HEK293 (cell line): ENCODE results near the gene OR2S2.

ENCODE experiments used
- CTCF ChIA-PET: fragments of 350-600 bp; formaldehyde crosslinking; extraction: SDS; loops from one replicate; lab custom pipeline; 2021; ENCODE audit warnings: antibody characterized with exemption; lab: Yijun Ruan, JAX
- POLR2A ChIA-PET: fragments of 300-600 bp; formaldehyde crosslinking; extraction: SDS; loops from one replicate; lab custom pipeline; 2020; ENCODE audit warnings: antibody characterized with exemption, inconsistent platforms; lab: Yijun Ruan, JAX
- H3K27ac ChIP-seq: fragments of 200-500 bp; sonication (Bioruptor generic); 2 replicates; pipeline ENCODE4 v1.5.1; 2014; ENCODE audit warnings: low read depth, low read length, control low read depth, inconsistent platforms; ENCODE audit errors: extremely low read depth
- H3K36me3 ChIP-seq, 2 experiments: fragments of 200-500 bp in 1 of 2; sonication (Bioruptor generic) in 1 of 2; 1 replicate in 1 of 2; 2 replicates in 1 of 2; pipeline ENCODE4 v1.5.1; 2014 to 2017; ENCODE audit warnings: inconsistent platforms in 2 of 2, low read length in 2 of 2; ENCODE audit not compliant: control insufficient read depth in 2 of 2, insufficient read depth in 1 of 2
- H3K4me1 ChIP-seq: fragments of 200-500 bp; sonication (Bioruptor generic); 2 replicates; pipeline ENCODE4 v1.5.1; 2014; ENCODE audit warnings: mild to moderate bottlenecking, low read length, inconsistent platforms; ENCODE audit not compliant: control insufficient read depth, insufficient read depth
- H3K4me3 ChIP-seq: 2 replicates; pipeline ENCODE4 v1.5.1; 2011; ENCODE audit warnings: low read depth, mild to moderate bottlenecking, control low read depth, low read length, moderate library complexity
- H3K9me3 ChIP-seq: fragments of 200-500 bp; sonication (Bioruptor generic); 2 replicates; pipeline ENCODE4 v1.5.1; 2014; ENCODE audit warnings: low read depth, low read length, inconsistent platforms; ENCODE audit not compliant: control insufficient read depth, insufficient read depth
- ZFHX2 ChIP-seq: fragments of 450-650 bp; formaldehyde crosslinking; conservative IDR thresholded peaks from 2 replicates; pipeline ENCODE4 v1.5.1; 2016; ENCODE audit warnings: missing biosample characterization, missing genetic modification characterization
- ZNF23 ChIP-seq: fragments of 450-650 bp; formaldehyde crosslinking; IDR thresholded peaks from 2 replicates; pipeline ENCODE4 v1.5.1; 2016; ENCODE audit warnings: missing biosample characterization, missing genetic modification characterization, borderline replicate concordance
- ZNF266 ChIP-seq: fragments of 450-650 bp; formaldehyde crosslinking; IDR thresholded peaks from 2 replicates; pipeline ENCODE4 v1.5.1; 2016; ENCODE audit warnings: missing biosample characterization, missing genetic modification characterization, low read depth
- ZNF426 ChIP-seq: fragments of 450-650 bp; formaldehyde crosslinking; IDR thresholded peaks from 2 replicates; pipeline ENCODE4 v1.5.1; 2017; ENCODE audit warnings: missing biosample characterization, missing genetic modification characterization, mild to moderate bottlenecking, inconsistent platforms, moderate library complexity
- ZNF433 ChIP-seq: fragments of 450-650 bp; formaldehyde crosslinking; IDR thresholded peaks from 2 replicates; pipeline ENCODE4 v1.5.1; 2016; ENCODE audit warnings: missing biosample characterization, missing genetic modification characterization, low read depth
- ZNF530 ChIP-seq: fragments of 450-650 bp; formaldehyde crosslinking; IDR thresholded peaks from 2 replicates; pipeline ENCODE4 v1.5.1; 2016; ENCODE audit warnings: low read depth, missing biosample characterization, missing genetic modification characterization
- ZNF549 ChIP-seq: fragments of 450-650 bp; IDR thresholded peaks from 2 replicates; pipeline ENCODE4 v1.5.1; 2018; ENCODE audit warnings: missing biosample characterization, missing genetic modification characterization, mild to moderate bottlenecking, inconsistent platforms, moderate library complexity
- ZNF596 ChIP-seq: fragments of 450-650 bp; IDR thresholded peaks from 2 replicates; pipeline ENCODE4 v1.5.0; 2018; ENCODE audit warnings: missing biosample characterization, mild to moderate bottlenecking, missing genetic modification characterization, moderate library complexity
- ZNF660 ChIP-seq: fragments of 450-650 bp; IDR thresholded peaks from 2 replicates; pipeline ENCODE4 v1.5.1; 2018; ENCODE audit warnings: missing biosample characterization, mild to moderate bottlenecking, missing genetic modification characterization
- ZNF792 ChIP-seq: fragments of 450-650 bp; formaldehyde crosslinking; IDR thresholded peaks from 2 replicates; pipeline ENCODE4 v1.5.1; 2016; ENCODE audit warnings: missing biosample characterization, missing genetic modification characterization
- TF ChIP-seq, protein P1 (sequence below): fragments of 450-650 bp; formaldehyde crosslinking; IDR thresholded peaks from 2 replicates; pipeline ENCODE4 v1.5.1; 2016; ENCODE audit warnings: missing biosample characterization, missing genetic modification characterization
- TF ChIP-seq, protein P2 (sequence below): fragments of 450-650 bp; IDR thresholded peaks from 2 replicates; pipeline ENCODE4 v1.5.1; 2018; ENCODE audit warnings: missing biosample characterization, mild to moderate bottlenecking, missing genetic modification characterization
- TF ChIP-seq, protein P3 (sequence below): fragments of 450-650 bp; formaldehyde crosslinking; IDR thresholded peaks from 2 replicates; pipeline ENCODE4 v1.5.1; 2016; ENCODE audit warnings: missing biosample characterization, missing genetic modification characterization
- TF ChIP-seq, protein P4 (sequence below): fragments of 450-650 bp; formaldehyde crosslinking; IDR thresholded peaks from 2 replicates; pipeline ENCODE4 v1.5.1; 2017; ENCODE audit warnings: missing biosample characterization, mild to moderate bottlenecking, missing genetic modification characterization, moderate library complexity
- TF ChIP-seq, protein P5 (sequence below): fragments of 450-650 bp; formaldehyde crosslinking; IDR thresholded peaks from 2 replicates; pipeline ENCODE4 v1.5.1; 2016; ENCODE audit warnings: missing biosample characterization, missing genetic modification characterization
- TF ChIP-seq, protein P6 (sequence below): fragments of 450-650 bp; formaldehyde crosslinking; optimal IDR thresholded peaks from 2 replicates; pipeline ENCODE3; 2016; ENCODE audit warnings: missing biosample characterization, mild to moderate bottlenecking, missing genetic modification characterization
- TF ChIP-seq, protein P7 (sequence below): fragments of 450-650 bp; formaldehyde crosslinking; IDR thresholded peaks from 2 replicates; pipeline ENCODE4 v1.5.1; 2016; ENCODE audit warnings: missing biosample characterization, missing genetic modification characterization

Gene OR2S2

DNA sequence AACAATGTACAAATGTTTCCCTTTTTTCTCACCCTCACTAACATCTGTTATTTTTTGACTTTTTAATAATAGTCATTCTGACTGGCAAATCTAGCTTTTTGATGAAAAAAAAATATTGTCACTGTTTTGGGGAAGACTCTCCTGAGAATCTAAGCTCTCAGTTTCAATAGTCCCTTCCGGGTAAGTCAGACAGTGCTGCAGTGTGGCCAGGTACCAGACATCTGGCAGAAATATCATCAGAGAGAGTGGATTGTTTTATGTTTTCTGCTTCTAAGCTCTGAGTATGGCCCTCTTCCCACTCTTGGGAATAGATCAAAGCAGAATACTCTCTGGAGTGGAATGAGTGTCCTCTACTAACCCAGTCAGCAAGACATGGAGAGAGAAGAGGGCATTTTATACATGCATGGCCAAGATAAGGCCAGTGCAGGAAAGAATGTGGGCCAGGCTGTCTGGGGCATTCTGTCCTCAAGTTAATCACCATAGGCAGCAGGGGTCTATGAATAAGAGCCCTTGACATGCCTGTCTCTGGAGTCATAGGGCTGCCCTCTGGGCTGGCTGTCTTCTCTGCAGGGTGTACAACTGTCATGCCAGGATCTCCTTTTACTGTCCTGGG is 38.5 kb upstream of the OR2S2 start (continued):
- TF ChIP-seq, protein P1, sequence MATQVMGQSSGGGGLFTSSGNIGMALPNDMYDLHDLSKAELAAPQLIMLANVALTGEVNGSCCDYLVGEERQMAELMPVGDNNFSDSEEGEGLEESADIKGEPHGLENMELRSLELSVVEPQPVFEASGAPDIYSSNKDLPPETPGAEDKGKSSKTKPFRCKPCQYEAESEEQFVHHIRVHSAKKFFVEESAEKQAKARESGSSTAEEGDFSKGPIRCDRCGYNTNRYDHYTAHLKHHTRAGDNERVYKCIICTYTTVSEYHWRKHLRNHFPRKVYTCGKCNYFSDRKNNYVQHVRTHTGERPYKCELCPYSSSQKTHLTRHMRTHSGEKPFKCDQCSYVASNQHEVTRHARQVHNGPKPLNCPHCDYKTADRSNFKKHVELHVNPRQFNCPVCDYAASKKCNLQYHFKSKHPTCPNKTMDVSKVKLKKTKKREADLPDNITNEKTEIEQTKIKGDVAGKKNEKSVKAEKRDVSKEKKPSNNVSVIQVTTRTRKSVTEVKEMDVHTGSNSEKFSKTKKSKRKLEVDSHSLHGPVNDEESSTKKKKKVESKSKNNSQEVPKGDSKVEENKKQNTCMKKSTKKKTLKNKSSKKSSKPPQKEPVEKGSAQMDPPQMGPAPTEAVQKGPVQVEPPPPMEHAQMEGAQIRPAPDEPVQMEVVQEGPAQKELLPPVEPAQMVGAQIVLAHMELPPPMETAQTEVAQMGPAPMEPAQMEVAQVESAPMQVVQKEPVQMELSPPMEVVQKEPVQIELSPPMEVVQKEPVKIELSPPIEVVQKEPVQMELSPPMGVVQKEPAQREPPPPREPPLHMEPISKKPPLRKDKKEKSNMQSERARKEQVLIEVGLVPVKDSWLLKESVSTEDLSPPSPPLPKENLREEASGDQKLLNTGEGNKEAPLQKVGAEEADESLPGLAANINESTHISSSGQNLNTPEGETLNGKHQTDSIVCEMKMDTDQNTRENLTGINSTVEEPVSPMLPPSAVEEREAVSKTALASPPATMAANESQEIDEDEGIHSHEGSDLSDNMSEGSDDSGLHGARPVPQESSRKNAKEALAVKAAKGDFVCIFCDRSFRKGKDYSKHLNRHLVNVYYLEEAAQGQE (tag by site-specific recombination): no peak

DNA sequence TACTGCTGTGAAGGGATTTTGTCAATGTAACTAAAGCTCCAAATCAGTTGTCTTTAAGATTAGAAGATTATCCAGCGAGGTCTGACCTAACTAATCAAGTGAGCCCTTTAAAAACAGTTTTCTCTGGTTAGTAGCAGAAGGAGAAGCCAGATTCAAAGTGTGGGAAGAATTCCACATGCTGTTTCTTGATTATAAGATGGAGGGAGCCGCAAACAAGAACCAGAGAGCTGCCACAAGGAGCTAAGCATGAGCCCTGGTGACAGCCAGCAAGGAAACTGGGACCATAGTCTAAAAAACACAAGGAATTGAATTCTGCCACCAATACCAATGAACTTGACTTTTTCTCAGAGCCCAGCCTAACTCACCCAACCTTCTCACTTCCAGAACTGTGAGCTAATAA is 37.0 kb upstream of the OR2S2 start:
- CTCF ChIA-PET: interaction anchor here (0.9 to 4.9 kb wide), 5 partner anchors 10 to 141 kb away, joined by 3 to 42 read pairs (median 3); partner anchors contain the start of gene GLIPR2
- no peak overlapping the region for H3K4me3 ChIP-seq
- H3K27ac ChIP-seq: no peak overlapping the region
- no peaks in the 10 kb centered on the region for H3K4me1 ChIP-seq
- TF ChIP-seq, protein P2, sequence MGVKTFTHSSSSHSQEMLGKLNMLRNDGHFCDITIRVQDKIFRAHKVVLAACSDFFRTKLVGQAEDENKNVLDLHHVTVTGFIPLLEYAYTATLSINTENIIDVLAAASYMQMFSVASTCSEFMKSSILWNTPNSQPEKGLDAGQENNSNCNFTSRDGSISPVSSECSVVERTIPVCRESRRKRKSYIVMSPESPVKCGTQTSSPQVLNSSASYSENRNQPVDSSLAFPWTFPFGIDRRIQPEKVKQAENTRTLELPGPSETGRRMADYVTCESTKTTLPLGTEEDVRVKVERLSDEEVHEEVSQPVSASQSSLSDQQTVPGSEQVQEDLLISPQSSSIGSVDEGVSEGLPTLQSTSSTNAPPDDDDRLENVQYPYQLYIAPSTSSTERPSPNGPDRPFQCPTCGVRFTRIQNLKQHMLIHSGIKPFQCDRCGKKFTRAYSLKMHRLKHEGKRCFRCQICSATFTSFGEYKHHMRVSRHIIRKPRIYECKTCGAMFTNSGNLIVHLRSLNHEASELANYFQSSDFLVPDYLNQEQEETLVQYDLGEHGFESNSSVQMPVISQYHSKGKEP (tag by site-specific recombination): no peak
- no peak for TF ChIP-seq ZNF660 (tag by site-specific recombination)
- TF ChIP-seq ZNF596 (tag by site-specific recombination): no peak
- TF ChIP-seq, protein P3, sequence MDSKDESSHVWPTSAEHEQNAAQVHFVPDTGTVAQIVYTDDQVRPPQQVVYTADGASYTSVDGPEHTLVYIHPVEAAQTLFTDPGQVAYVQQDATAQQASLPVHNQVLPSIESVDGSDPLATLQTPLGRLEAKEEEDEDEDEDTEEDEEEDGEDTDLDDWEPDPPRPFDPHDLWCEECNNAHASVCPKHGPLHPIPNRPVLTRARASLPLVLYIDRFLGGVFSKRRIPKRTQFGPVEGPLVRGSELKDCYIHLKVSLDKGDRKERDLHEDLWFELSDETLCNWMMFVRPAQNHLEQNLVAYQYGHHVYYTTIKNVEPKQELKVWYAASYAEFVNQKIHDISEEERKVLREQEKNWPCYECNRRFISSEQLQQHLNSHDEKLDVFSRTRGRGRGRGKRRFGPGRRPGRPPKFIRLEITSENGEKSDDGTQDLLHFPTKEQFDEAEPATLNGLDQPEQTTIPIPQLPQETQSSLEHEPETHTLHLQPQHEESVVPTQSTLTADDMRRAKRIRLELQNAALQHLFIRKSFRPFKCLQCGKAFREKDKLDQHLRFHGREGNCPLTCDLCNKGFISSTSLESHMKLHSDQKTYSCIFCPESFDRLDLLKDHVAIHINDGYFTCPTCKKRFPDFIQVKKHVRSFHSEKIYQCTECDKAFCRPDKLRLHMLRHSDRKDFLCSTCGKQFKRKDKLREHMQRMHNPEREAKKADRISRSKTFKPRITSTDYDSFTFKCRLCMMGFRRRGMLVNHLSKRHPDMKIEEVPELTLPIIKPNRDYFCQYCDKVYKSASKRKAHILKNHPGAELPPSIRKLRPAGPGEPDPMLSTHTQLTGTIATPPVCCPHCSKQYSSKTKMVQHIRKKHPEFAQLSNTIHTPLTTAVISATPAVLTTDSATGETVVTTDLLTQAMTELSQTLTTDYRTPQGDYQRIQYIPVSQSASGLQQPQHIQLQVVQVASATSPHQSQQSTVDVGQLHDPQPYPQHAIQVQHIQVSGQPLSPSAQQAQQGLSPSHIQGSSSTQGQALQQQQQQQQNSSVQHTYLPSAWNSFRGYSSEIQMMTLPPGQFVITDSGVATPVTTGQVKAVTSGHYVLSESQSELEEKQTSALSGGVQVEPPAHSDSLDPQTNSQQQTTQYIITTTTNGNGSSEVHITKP: no peak
- TF ChIP-seq, protein P4, sequence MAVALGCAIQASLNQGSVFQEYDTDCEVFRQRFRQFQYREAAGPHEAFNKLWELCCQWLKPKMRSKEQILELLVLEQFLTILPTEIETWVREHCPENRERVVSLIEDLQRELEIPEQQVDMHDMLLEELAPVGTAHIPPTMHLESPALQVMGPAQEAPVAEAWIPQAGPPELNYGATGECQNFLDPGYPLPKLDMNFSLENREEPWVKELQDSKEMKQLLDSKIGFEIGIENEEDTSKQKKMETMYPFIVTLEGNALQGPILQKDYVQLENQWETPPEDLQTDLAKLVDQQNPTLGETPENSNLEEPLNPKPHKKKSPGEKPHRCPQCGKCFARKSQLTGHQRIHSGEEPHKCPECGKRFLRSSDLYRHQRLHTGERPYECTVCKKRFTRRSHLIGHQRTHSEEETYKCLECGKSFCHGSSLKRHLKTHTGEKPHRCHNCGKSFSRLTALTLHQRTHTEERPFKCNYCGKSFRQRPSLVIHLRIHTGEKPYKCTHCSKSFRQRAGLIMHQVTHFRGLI (tag by site-specific recombination): no peak
- TF ChIP-seq ZNF530 (tag by site-specific recombination): no peak
- TF ChIP-seq, protein P5, sequence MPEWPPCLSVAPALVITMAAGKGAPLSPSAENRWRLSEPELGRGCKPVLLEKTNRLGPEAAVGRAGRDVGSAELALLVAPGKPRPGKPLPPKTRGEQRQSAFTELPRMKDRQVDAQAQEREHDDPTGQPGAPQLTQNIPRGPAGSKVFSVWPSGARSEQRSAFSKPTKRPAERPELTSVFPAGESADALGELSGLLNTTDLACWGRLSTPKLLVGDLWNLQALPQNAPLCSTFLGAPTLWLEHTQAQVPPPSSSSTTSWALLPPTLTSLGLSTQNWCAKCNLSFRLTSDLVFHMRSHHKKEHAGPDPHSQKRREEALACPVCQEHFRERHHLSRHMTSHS (tag by site-specific recombination): no peak
- TF ChIP-seq ZNF433 (tag by site-specific recombination): no peak
- TF ChIP-seq, protein P1 (tag by site-specific recombination): no peak
- no peak for TF ChIP-seq ZNF23
- no peak for TF ChIP-seq ZNF266 (tag by site-specific recombination)
- no peak for TF ChIP-seq ZNF426 (tag by site-specific recombination)
- TF ChIP-seq, protein P6, sequence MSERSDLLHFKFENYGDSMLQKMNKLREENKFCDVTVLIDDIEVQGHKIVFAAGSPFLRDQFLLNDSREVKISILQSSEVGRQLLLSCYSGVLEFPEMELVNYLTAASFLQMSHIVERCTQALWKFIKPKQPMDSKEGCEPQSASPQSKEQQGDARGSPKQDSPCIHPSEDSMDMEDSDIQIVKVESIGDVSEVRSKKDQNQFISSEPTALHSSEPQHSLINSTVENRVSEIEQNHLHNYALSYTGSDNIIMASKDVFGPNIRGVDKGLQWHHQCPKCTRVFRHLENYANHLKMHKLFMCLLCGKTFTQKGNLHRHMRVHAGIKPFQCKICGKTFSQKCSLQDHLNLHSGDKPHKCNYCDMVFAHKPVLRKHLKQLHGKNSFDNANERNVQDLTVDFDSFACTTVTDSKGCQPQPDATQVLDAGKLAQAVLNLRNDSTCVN (tag by site-specific recombination): no peak
- TF ChIP-seq ZNF792 (tag by site-specific recombination): no peak
- no peak for TF ChIP-seq ZNF549 (tag by site-specific recombination)
- TF ChIP-seq ZFHX2: no peak
- TF ChIP-seq, protein P7, sequence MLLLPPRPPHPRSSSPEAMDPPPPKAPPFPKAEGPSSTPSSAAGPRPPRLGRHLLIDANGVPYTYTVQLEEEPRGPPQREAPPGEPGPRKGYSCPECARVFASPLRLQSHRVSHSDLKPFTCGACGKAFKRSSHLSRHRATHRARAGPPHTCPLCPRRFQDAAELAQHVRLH (tag by site-specific recombination): no peak
- POLR2A ChIA-PET: interaction anchor here (0.9 kb wide), 1 partner anchor 42 kb away, joined by 3 read pairs; the partner anchor contains the start of gene RECK
- H3K9me3 ChIP-seq: no peaks in the 10 kb centered on the region
- H3K36me3 ChIP-seq: no peaks in the 10 kb centered on the region
